HTERT RPE-1 (cell line): ENCODE measurements around the gene EEF2K.

Source experiments
- in situ Hi-C: fragments of 300-500 bp; cut with MboI; formaldehyde crosslinking; loops from 4 replicates; pipeline ENCODE4 v1.14.3; 2020; ENCODE audit warnings: low sequenced_read_pairs

EEF2K gene

GRCh38 chr16:22239131-22239805 is 33.2 kb downstream of the EEF2K start:
- in situ Hi-C loops: no loop called here

GRCh38 chr16:22240023-22240710 is 34.1 kb downstream of the EEF2K start:
- in situ Hi-C loops: no loop called here

- in situ Hi-C loops: no loop called here
Observed at GRCh38 chr16:22250522-22250921, 44.4 kb downstream of the EEF2K start.

GRCh38 chr16:22252317-22252716 is 46.2 kb downstream of the EEF2K start:
- in situ Hi-C loops: no loop called here

- in situ Hi-C loops: no loop called here
Observed at GRCh38 chr16:22253272-22253671, 47.2 kb downstream of the EEF2K start.

- in situ Hi-C loops: no loop called here
Observed at GRCh38 chr16:22255335-22255734, 49.3 kb downstream of the EEF2K start.

GRCh38 chr16:22257440-22257839 is 51.4 kb downstream of the EEF2K start:
- in situ Hi-C loops: no loop called here

- in situ Hi-C loops: no loop called here
Observed at GRCh38 chr16:22260490-22260889, 54.4 kb downstream of the EEF2K start.

GRCh38 chr16:22262460-22262859 is 56.4 kb downstream of the EEF2K start:
- in situ Hi-C loops: no loop called here

- in situ Hi-C loops: no loop called here
Observed at GRCh38 chr16:22264786-22265185, 58.7 kb downstream of the EEF2K start.

- in situ Hi-C loops: no loop called here
Observed at GRCh38 chr16:22265351-22265750, 59.3 kb downstream of the EEF2K start.

GRCh38 chr16:22266546-22266945 is 60.5 kb downstream of the EEF2K start:
- in situ Hi-C loops: no loop called here

- in situ Hi-C loops: no loop called here
Observed at GRCh38 chr16:22267764-22268163, 61.7 kb downstream of the EEF2K start.

GRCh38 chr16:22270525-22270924 is 64.4 kb downstream of the EEF2K start:
- in situ Hi-C loops: no loop called here

- in situ Hi-C loops: no loop called here
Observed at GRCh38 chr16:22272870-22273650, 67.0 kb downstream of the EEF2K start.

- in situ Hi-C loops: no loop called here
Observed at GRCh38 chr16:22274916-22275315, 68.8 kb downstream of the EEF2K start.

GRCh38 chr16:22278441-22279230 is 72.6 kb downstream of the EEF2K start:
- in situ Hi-C loops: no loop called here

GRCh38 chr16:22282254-22282892 is 76.3 kb downstream of the EEF2K start:
- in situ Hi-C loops: no loop called here

- in situ Hi-C loops: no loop called here
Observed at GRCh38 chr16:22284637-22285036, 78.6 kb downstream of the EEF2K start.

GRCh38 chr16:22285080-22285479 is 79.0 kb downstream of the EEF2K start:
- in situ Hi-C loops: no loop called here

- in situ Hi-C loops: no loop called here
Observed at GRCh38 chr16:22291020-22291419, 84.9 kb downstream of the EEF2K start.
